Melanocyte of skin (primary cell): ENCODE measurements around the gene HTR3C. TPM values are rescaled to one million over a fixed set of nuclear protein-coding genes. Genes with fewer than 3 reads are reported as not detected.

Experiments used
- small RNA-seq, 2 donors: library from RNA; depleted of rRNA; stranded (forward); fragments of <200 nt; gene quantifications; one replicate each; pipeline ENCODE3, GENCODE V24; 2012
- total RNA-seq, 2 donors: library from RNA; depleted of rRNA; stranded (reverse); fragments of >200 nt; gene quantifications; 2 replicates each; pipeline ENCODE4 v1.2.3, GENCODE V29; 2012

The HTR3C gene, protein sequence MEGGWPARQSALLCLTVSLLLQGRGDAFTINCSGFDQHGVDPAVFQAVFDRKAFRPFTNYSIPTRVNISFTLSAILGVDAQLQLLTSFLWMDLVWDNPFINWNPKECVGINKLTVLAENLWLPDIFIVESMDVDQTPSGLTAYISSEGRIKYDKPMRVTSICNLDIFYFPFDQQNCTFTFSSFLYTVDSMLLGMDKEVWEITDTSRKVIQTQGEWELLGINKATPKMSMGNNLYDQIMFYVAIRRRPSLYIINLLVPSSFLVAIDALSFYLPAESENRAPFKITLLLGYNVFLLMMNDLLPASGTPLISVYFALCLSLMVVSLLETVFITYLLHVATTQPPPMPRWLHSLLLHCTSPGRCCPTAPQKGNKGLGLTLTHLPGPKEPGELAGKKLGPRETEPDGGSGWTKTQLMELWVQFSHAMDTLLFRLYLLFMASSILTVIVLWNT
- total RNA-seq: not detected

GRCh38 chr3:184052767-184053166 is at the start of gene HTR3C:
Gene HTR3C, plus strand, starts transcription at chr3:184053047. Its CDS starts 34 bp downstream, at chr3:184053081.

GRCh38 chr3:184017672-184018423 is 35.0 kb upstream of the HTR3C start, which contains the start of gene ABCC5:
Gene ABCC5, minus strand, starts transcription at chr3:184017884. Its CDS starts 3,492 bp downstream, at chr3:184014392.

GRCh38 chr3:184031187-184031792 is 21.6 kb upstream of the HTR3C start, which contains the start of gene HTR3D:
Gene HTR3D, plus strand, starts transcription at chr3:184031742. Its CDS starts 0 bp downstream, at chr3:184031742.

DNA sequence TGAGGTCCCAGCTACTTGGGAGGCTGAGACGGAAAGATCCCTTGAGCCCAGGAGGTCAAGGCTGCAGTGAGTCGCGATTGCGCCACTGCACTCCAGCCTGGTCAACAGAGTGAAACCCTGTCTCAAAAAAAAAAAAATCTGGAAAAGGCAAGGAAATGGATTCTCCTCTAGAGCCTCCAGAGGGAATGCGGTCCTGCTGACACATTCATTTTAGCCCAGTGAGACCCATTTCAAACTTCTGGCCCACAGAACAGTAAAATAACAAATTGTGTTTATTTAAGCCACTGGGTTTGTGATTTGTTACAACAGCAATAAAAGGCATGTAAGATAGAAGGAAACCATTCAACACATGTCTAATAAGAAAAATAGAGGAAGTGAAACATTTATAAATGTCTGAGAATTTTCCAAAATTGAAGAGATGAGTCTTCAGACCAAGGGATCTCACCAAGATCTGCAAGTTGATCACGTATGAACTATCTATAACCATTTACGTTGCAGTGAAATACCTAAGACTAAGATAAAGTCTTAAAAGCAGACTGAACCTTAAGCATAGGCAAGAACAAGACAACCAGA is 44.0 kb downstream of the HTR3C start, which contains the start of gene HTR3E:
Gene HTR3E, plus strand, starts transcription at position 254 of the 573 bp plus-strand sequence. CDS start 466 bp downstream, outside the sequence.

Small RNAs within 50 kb of the gene (small RNA-seq; reads per million reads assigned to genes)
- 0 reads per million in 2 donors for gene RF00019

Other genes with a start within 250 kb of the HTR3C start
- 1 to 10 TPM; 1.7 to 5.0 TPM for gene MAP6D1, start 227.5 kb upstream of the HTR3C start, total RNA-seq
- gene PARL, start 168.2 kb upstream of the HTR3C start, total RNA-seq: 10 to 100 TPM; 38.5 to 53.6 TPM
- 10 to 100 TPM; 20.0 to 21.6 TPM for gene ABCC5, start 35.2 kb upstream of the HTR3C start, total RNA-seq
- gene HTR3D, start 21.3 kb upstream of the HTR3C start, total RNA-seq: not detected
- not detected for gene HTR3E, start 44.0 kb downstream of the HTR3C start, total RNA-seq
- gene EIF2B5, start 82.3 kb downstream of the HTR3C start, total RNA-seq: 10 to 100 TPM; 35.4 to 45.6 TPM
- gene DVL3, start 102.3 kb downstream of the HTR3C start, total RNA-seq: 10 to 100 TPM; 41.0 to 54.7 TPM
- gene AP2M1, start 121.8 kb downstream of the HTR3C start, total RNA-seq: 100 to 1,000 TPM; 214 to 239 TPM
- gene ABCF3, start 133.2 kb downstream of the HTR3C start, total RNA-seq: 10 to 100 TPM; 39.9 to 52.9 TPM
- gene VWA5B2, start 176.5 kb downstream of the HTR3C start, total RNA-seq: not detected
- 10 to 100 TPM; 68.8 to 88.9 TPM for gene ALG3, start 195.9 kb downstream of the HTR3C start, total RNA-seq
- gene EEF1AKMT4, start 196.6 kb downstream of the HTR3C start, total RNA-seq: 1 to 10 TPM; 3.8 to 9.0 TPM
- under 1 TPM; 0.33 to 0.69 TPM for gene CAMK2N2, start 208.5 kb downstream of the HTR3C start, total RNA-seq
- gene ECE2, start 223.0 kb downstream of the HTR3C start, total RNA-seq: not detected
- gene PSMD2, start 246.2 kb downstream of the HTR3C start, total RNA-seq: 100 to 1,000 TPM; 324 to 411 TPM